HG03342 (cell line): ENCODE results near the gene TMEM253.
A peak's percentile ranks its signal among the peaks of the same experiment; 100 is the strongest.

Source experiments
- ATAC-seq: cut with Tn5 transposase; IDR thresholded peaks from one replicate; pipeline ENCODE4 v1.9.1; 2021; ENCODE audit warnings: mild to moderate bottlenecking, moderate library complexity; ENCODE audit not compliant: unreplicated experiment

Gene TMEM253

GRCh38 chr14:21070610-21071224, 30.1 kb upstream of the TMEM253 start:
- ATAC-seq = peak; percentile 2

GRCh38 chr14:21071225-21072030, 29.4 kb upstream of the TMEM253 start:
- peak; percentile 65 for ATAC-seq

- ATAC-seq = no peak
These were observed 28.8 kb upstream of the TMEM253 start for GRCh38 chr14:21072031-21072473.

- no peak for ATAC-seq
These were observed 28.0 kb upstream of the TMEM253 start for GRCh38 chr14:21072781-21073339.

- ATAC-seq = no peak
These were observed 26.9 kb upstream of the TMEM253 start for GRCh38 chr14:21073921-21074320.

- no peak for ATAC-seq
These were observed 26.2 kb upstream of the TMEM253 start for GRCh38 chr14:21074398-21075272.

- ATAC-seq = no peak
These were observed 25.0 kb upstream of the TMEM253 start for GRCh38 chr14:21075719-21076437.

- no peak for ATAC-seq
These were observed 23.2 kb upstream of the TMEM253 start for GRCh38 chr14:21077672-21078071.

- ATAC-seq = no peak
These were observed 22.6 kb upstream of the TMEM253 start for GRCh38 chr14:21078287-21078686.

- no peak for ATAC-seq
These were observed 22.1 kb upstream of the TMEM253 start for GRCh38 chr14:21078726-21079125.

- no peak for ATAC-seq
These were observed 19.2 kb upstream of the TMEM253 start for GRCh38 chr14:21081521-21082142.

GRCh38 chr14:21083565-21084325, 17.1 kb upstream of the TMEM253 start:
- no peak for ATAC-seq

- no peak for ATAC-seq
These were observed 16.5 kb upstream of the TMEM253 start for GRCh38 chr14:21084396-21084795.

GRCh38 chr14:21084998-21085853, 15.6 kb upstream of the TMEM253 start:
- ATAC-seq = no peak

- ATAC-seq = no peak
These were observed 14.0 kb upstream of the TMEM253 start for GRCh38 chr14:21086908-21087293.

GRCh38 chr14:21087294-21088091, 13.4 kb upstream of the TMEM253 start:
- ATAC-seq = peak; percentile 69

- no peak for ATAC-seq
These were observed 12.2 kb upstream of the TMEM253 start for GRCh38 chr14:21088687-21089086.

- no peak for ATAC-seq
These were observed 11.6 kb upstream of the TMEM253 start for GRCh38 chr14:21089271-21089670.
